DND-41 (cell line): ENCODE results near the gene CALML4.

Source experiments
- EZH2 ChIP-seq: IDR thresholded peaks from 3 replicates; pipeline ENCODE4 v1.6.1; 2012; ENCODE audit warnings: borderline replicate concordance, low read depth, mild to moderate bottlenecking, moderate library complexity, low read length, inconsistent platforms; ENCODE audit not compliant: severe bottlenecking
- TF ChIP-seq, protein P1 (sequence below): IDR thresholded peaks from 2 replicates; pipeline ENCODE4 v1.5.1; 2012; ENCODE audit warnings: borderline replicate concordance, low read length, moderate library complexity, mild to moderate bottlenecking; ENCODE audit not compliant: poor library complexity, severe bottlenecking; ENCODE audit errors: extremely low read depth

DNA sequence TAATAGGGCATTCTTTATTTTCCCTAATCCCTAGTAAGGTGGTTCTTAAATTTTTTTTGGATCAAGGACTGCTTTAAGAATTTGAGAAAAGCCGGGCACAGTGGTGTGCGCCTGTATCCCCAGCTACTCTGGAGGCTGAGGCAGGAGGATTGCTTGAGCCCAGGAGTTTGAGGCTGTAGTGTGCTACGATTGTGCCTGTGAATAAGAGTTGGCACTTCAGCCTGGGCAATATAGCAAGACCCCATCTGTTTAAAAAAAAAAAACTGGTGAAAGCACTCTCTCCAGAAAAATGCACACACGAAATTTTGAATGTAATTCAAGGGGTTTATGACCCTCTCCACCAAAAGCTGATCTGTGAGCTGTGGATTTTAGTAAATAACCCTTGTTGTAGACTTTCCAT is 32.0 kb downstream of the CALML4 start:
- TF ChIP-seq, protein P1, sequence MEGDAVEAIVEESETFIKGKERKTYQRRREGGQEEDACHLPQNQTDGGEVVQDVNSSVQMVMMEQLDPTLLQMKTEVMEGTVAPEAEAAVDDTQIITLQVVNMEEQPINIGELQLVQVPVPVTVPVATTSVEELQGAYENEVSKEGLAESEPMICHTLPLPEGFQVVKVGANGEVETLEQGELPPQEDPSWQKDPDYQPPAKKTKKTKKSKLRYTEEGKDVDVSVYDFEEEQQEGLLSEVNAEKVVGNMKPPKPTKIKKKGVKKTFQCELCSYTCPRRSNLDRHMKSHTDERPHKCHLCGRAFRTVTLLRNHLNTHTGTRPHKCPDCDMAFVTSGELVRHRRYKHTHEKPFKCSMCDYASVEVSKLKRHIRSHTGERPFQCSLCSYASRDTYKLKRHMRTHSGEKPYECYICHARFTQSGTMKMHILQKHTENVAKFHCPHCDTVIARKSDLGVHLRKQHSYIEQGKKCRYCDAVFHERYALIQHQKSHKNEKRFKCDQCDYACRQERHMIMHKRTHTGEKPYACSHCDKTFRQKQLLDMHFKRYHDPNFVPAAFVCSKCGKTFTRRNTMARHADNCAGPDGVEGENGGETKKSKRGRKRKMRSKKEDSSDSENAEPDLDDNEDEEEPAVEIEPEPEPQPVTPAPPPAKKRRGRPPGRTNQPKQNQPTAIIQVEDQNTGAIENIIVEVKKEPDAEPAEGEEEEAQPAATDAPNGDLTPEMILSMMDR, result no peak
- TF ChIP-seq EZH2, result no peak
